ENCODE measurements around the gene ANHX.

- TF ChIP-seq CTCF (IDR thresholded peaks at IDR 0.05; ENCODE audit: low read depth, low read length, missing input control), result no peak
- no peak for TF ChIP-seq SP1 (IDR thresholded peaks at IDR 0.05)
- TF ChIP-seq MAX (IDR thresholded peaks at IDR 0.05), result no peak
- TF ChIP-seq TAF1 (conservative IDR thresholded peaks at IDR 0.05), result no peak
- no peak for TF ChIP-seq REST (IDR thresholded peaks at IDR 0.05)
- TF ChIP-seq YY1 (IDR thresholded peaks at IDR 0.05), result no peak
- no peak for TF ChIP-seq HNF4A (conservative IDR thresholded peaks at IDR 0.05)
- TF ChIP-seq NR2F2 (IDR thresholded peaks at IDR 0.05), result no peak
- TF ChIP-seq HNF4G (IDR thresholded peaks at IDR 0.05), result no peak
- no peak for TF ChIP-seq GABPA (IDR thresholded peaks at IDR 0.05 in 1 of 2, conservative IDR thresholded peaks at IDR 0.05 in 1 of 2)
- TF ChIP-seq, protein P1, sequence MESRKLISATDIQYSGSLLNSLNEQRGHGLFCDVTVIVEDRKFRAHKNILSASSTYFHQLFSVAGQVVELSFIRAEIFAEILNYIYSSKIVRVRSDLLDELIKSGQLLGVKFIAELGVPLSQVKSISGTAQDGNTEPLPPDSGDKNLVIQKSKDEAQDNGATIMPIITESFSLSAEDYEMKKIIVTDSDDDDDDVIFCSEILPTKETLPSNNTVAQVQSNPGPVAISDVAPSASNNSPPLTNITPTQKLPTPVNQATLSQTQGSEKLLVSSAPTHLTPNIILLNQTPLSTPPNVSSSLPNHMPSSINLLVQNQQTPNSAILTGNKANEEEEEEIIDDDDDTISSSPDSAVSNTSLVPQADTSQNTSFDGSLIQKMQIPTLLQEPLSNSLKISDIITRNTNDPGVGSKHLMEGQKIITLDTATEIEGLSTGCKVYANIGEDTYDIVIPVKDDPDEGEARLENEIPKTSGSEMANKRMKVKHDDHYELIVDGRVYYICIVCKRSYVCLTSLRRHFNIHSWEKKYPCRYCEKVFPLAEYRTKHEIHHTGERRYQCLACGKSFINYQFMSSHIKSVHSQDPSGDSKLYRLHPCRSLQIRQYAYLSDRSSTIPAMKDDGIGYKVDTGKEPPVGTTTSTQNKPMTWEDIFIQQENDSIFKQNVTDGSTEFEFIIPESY (IDR thresholded peaks at IDR 0.05), result no peak
- TF ChIP-seq RAD21 (IDR thresholded peaks at IDR 0.05), result no peak
- no peak for TF ChIP-seq FOXA1 (IDR thresholded peaks at IDR 0.05)
- no peak for TF ChIP-seq JUND (IDR thresholded peaks at IDR 0.05)
Measured at GRCh38 chr12:133231001-133231400, 4.7 kb downstream of the ANHX start.

Measured in liver (tissue), 3 donors.